ENCODE measurements around the gene AOC2. TPM values are rescaled to one million over a fixed set of nuclear protein-coding genes. Genes with fewer than 3 reads are reported as not detected.

AOC2 gene
- total and polyA plus RNA-seq, 2 of the 13 experiments (the other 11 are each of a cell fraction or from before 2014, with no cell fraction given) = 1.2 to 3.3 TPM

DNA sequence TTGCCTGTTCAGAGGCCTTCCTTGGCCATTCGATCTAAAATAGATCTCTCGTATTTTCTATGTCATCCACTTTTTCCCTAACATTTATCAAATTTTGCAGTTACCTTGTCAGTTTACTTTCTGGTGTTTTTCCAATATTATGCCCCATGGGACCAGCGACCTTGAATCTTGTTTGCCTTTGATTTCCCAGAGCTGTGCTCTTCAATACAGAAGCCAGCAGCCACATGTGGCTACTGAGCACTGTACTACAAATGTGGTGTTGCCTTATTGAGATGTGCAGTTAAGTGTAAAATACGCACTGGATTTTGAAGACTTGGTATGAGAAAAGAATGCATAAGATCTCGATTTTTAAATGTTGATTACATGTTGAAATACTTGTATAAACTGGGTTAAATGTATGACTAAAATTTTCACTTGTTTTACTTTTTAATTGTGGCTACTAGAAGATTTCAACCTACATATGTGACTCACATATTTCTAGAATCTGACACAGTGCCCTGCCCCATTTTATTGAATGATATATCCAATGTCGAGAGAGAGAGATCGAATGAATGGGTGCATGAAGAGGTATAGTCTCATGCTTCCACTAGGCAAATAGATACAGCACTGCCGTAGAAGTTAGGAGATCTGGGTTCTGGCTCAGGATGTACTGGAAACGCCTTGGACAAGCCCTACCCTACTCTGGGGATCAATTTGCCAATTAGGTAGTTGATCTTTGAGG, 12.0 kb upstream of the AOC2 start:
- POLR2A ChIA-PET = interaction anchor here (1.0 to 5.9 kb wide), 19 partner anchors 9 to 265 kb away, joined by 3 to 73 read pairs (median 5); partner anchors contain the start of genes AOC2, BECN1, CNTD1 and COA3
- TF ChIP-seq, protein P1, sequence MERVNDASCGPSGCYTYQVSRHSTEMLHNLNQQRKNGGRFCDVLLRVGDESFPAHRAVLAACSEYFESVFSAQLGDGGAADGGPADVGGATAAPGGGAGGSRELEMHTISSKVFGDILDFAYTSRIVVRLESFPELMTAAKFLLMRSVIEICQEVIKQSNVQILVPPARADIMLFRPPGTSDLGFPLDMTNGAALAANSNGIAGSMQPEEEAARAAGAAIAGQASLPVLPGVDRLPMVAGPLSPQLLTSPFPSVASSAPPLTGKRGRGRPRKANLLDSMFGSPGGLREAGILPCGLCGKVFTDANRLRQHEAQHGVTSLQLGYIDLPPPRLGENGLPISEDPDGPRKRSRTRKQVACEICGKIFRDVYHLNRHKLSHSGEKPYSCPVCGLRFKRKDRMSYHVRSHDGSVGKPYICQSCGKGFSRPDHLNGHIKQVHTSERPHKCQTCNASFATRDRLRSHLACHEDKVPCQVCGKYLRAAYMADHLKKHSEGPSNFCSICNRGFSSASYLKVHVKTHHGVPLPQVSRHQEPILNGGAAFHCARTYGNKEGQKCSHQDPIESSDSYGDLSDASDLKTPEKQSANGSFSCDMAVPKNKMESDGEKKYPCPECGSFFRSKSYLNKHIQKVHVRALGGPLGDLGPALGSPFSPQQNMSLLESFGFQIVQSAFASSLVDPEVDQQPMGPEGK (CRISPR knock-in tag; IDR thresholded peaks at IDR 0.05) = peak; percentile 44; the same call in 1 of the 2 replicates
- TF ChIP-seq MIER3 (CRISPR knock-in tag; IDR thresholded peaks at IDR 0.05; ENCODE audit: borderline replicate concordance) = 0 out of 2 replicates have a peak, but pooled peaks have one; percentile 51
- TF ChIP-seq ELF1 (CRISPR knock-in tag; IDR thresholded peaks at IDR 0.05) = 0 out of 2 replicates have a peak, but pooled peaks have one; percentile 34
- TF ChIP-seq ELF4 (CRISPR knock-in tag; IDR thresholded peaks at IDR 0.05; ENCODE audit: borderline replicate concordance) = peak; percentile 60; the same call in 1 of the 2 replicates
- peak; percentile 25; the same call in 1 of the 2 replicates for TF ChIP-seq NR2F6 (IDR thresholded peaks at IDR 0.05)
- peak; percentile 52; the same call in 1 of the 2 replicates for TF ChIP-seq NR2F6 (CRISPR knock-in tag; IDR thresholded peaks at IDR 0.05)
- peak; percentile 51; the same call in 1 of the 2 replicates for TF ChIP-seq ZKSCAN8 (CRISPR knock-in tag; IDR thresholded peaks at IDR 0.05; ENCODE audit: borderline replicate concordance)
- peak; percentile 46; the same call in 1 of the 2 replicates for TF ChIP-seq MYC (CRISPR knock-in tag; IDR thresholded peaks at IDR 0.05; ENCODE audit: borderline replicate concordance)
- TF ChIP-seq, protein P2, sequence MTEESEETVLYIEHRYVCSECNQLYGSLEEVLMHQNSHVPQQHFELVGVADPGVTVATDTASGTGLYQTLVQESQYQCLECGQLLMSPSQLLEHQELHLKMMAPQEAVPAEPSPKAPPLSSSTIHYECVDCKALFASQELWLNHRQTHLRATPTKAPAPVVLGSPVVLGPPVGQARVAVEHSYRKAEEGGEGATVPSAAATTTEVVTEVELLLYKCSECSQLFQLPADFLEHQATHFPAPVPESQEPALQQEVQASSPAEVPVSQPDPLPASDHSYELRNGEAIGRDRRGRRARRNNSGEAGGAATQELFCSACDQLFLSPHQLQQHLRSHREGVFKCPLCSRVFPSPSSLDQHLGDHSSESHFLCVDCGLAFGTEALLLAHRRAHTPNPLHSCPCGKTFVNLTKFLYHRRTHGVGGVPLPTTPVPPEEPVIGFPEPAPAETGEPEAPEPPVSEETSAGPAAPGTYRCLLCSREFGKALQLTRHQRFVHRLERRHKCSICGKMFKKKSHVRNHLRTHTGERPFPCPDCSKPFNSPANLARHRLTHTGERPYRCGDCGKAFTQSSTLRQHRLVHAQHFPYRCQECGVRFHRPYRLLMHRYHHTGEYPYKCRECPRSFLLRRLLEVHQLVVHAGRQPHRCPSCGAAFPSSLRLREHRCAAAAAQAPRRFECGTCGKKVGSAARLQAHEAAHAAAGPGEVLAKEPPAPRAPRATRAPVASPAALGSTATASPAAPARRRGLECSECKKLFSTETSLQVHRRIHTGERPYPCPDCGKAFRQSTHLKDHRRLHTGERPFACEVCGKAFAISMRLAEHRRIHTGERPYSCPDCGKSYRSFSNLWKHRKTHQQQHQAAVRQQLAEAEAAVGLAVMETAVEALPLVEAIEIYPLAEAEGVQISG (CRISPR knock-in tag; IDR thresholded peaks at IDR 0.05) = 0 out of 2 replicates have a peak, but pooled peaks have one; percentile 12
- peak; percentile 95; the same call in 1 of the 2 replicates for TF ChIP-seq ARID2 (CRISPR knock-in tag; IDR thresholded peaks at IDR 0.05; ENCODE audit: borderline replicate concordance)
- no peak for TF ChIP-seq MYNN (CRISPR knock-in tag; IDR thresholded peaks at IDR 0.05; ENCODE audit: low read depth)
- TF ChIP-seq RXRB (CRISPR knock-in tag; IDR thresholded peaks at IDR 0.05; ENCODE audit: borderline replicate concordance) = peak; percentile 47; the same call in 1 of the 2 replicates
- TF ChIP-seq, protein P3, sequence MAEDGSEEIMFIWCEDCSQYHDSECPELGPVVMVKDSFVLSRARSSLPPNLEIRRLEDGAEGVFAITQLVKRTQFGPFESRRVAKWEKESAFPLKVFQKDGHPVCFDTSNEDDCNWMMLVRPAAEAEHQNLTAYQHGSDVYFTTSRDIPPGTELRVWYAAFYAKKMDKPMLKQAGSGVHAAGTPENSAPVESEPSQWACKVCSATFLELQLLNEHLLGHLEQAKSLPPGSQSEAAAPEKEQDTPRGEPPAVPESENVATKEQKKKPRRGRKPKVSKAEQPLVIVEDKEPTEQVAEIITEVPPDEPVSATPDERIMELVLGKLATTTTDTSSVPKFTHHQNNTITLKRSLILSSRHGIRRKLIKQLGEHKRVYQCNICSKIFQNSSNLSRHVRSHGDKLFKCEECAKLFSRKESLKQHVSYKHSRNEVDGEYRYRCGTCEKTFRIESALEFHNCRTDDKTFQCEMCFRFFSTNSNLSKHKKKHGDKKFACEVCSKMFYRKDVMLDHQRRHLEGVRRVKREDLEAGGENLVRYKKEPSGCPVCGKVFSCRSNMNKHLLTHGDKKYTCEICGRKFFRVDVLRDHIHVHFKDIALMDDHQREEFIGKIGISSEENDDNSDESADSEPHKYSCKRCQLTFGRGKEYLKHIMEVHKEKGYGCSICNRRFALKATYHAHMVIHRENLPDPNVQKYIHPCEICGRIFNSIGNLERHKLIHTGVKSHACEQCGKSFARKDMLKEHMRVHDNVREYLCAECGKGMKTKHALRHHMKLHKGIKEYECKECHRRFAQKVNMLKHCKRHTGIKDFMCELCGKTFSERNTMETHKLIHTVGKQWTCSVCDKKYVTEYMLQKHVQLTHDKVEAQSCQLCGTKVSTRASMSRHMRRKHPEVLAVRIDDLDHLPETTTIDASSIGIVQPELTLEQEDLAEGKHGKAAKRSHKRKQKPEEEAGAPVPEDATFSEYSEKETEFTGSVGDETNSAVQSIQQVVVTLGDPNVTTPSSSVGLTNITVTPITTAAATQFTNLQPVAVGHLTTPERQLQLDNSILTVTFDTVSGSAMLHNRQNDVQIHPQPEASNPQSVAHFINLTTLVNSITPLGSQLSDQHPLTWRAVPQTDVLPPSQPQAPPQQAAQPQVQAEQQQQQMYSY (CRISPR knock-in tag; IDR thresholded peaks at IDR 0.05) = peak; percentile 75; the same call in 1 of the 2 replicates
- TF ChIP-seq TBL1XR1 (IDR thresholded peaks at IDR 0.05; ENCODE audit: borderline replicate concordance, low read length, partially characterized antibody) = peak; percentile 32

More for the DNA sequence above, 12.0 kb upstream of the AOC2 start:
- BruUV-seq (replicated peaks) = no TSS peak
- Histone ChIP-seq H3K4me1 (ENCODE audit: insufficient read depth, low read length) (peaks cover 40% of the 10 kb centered on the region), H2AFZ (ENCODE audit: low read length) (peak overlapping the region; percentile 29), H3K4me3 (replicated peaks in 1 of 3; ENCODE audit: insufficient read depth in 1 of 3, low read depth in 2 of 3, low read length in 3 of 3) (peak overlapping the region; percentile 92 to 98 (median 92)), H3K4me2 (ENCODE audit: low read depth, low read length) (peak overlapping the region; percentile 92), H3K36me3 (replicated peaks in 1 of 2; ENCODE audit: control insufficient read depth in 1 of 2, insufficient read depth in 2 of 2, low read length in 2 of 2) (peaks cover 5 to 14% of the 10 kb centered on the region in 2 experiments), H3K27me3 (ENCODE audit: control insufficient read depth in 1 of 2, insufficient read depth in 2 of 2, low read length in 2 of 2) (no peaks in the 10 kb centered on the region; a peak in 1 of 5 replicates), H3K9ac (ENCODE audit: insufficient read depth, low read depth, low read length) (peak overlapping the region; percentile 94), H3K79me2 (ENCODE audit: insufficient read depth, low read length) (peaks cover 38% of the 10 kb centered on the region), H3K9me3 (ENCODE audit: low read length) (no peaks in the 10 kb centered on the region), H4K20me1 (ENCODE audit: insufficient read depth, low read length) (no peaks in the 10 kb centered on the region), H3K27ac (ENCODE audit: extremely low read length, insufficient read depth, low read length) (peak overlapping the region; percentile 90)
- intact Hi-C loops (cut with micrococcal nuclease; ENCODE audit: unreplicated experiment) (loop anchor here (5.0 kb wide), 1 partner anchor 165 kb away; the partner anchor contains the start of gene RPL27), in situ Hi-C loops (cut with HindIII; ENCODE audit: extremely low pct_ligation_motif_present, low pct_unique_long_range_greater_than_20kb) (no loop called here)
- FAIRE-seq = peak; percentile 87
- WGBS (ENCODE audit: low lambda C conversion rate) = 21% methylated on average over 9 of the region's 9 CpGs
- peak; percentile 61 for ATAC-seq
- peak; percentile 76 for DNase-seq (ENCODE audit: low spot score)
- CTCF ChIA-PET (ENCODE audit: low intra/inter-chr PET ratio, low total read pairs) = no interaction called here

Data from HepG2 (cell line).